ENCODE results near the gene MMP12.
"Not testable (repeated sequence)": the region's sequence is repeated elsewhere in the genome, so short reads cannot be mapped to it uniquely, and the experiment has no call there.

DNA sequence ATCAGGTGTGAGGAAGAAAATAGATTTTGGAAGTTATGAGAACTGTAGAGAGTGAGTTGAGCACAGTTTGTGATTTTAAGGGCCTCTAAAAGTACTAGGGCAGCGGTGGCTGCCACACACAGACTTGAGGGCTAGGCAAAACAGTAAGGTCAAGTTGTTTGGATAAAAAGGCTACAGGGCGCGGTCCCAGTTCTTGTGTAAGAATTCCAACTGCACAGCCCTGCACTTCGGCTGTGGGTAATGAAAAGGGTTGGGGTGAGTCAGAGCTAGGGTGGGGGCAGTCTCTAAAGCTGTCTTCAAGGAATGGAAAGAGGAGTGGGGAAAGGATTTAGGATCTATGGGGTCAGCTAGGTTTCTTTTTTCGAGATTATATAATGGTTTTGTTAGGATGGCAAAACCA, 31.1 kb upstream of the MMP12 start:
- TF ChIP-seq, protein P1, sequence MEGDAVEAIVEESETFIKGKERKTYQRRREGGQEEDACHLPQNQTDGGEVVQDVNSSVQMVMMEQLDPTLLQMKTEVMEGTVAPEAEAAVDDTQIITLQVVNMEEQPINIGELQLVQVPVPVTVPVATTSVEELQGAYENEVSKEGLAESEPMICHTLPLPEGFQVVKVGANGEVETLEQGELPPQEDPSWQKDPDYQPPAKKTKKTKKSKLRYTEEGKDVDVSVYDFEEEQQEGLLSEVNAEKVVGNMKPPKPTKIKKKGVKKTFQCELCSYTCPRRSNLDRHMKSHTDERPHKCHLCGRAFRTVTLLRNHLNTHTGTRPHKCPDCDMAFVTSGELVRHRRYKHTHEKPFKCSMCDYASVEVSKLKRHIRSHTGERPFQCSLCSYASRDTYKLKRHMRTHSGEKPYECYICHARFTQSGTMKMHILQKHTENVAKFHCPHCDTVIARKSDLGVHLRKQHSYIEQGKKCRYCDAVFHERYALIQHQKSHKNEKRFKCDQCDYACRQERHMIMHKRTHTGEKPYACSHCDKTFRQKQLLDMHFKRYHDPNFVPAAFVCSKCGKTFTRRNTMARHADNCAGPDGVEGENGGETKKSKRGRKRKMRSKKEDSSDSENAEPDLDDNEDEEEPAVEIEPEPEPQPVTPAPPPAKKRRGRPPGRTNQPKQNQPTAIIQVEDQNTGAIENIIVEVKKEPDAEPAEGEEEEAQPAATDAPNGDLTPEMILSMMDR (IDR thresholded peaks at IDR 0.05), result not testable (repeated sequence)
- TF ChIP-seq POLR2AphosphoS5 (IDR thresholded peaks at IDR 0.05; ENCODE audit: low read depth, low read length), result not testable (repeated sequence)
